Gastrocnemius medialis (tissue), 4 donors: ENCODE results near the gene EGFL6.

Source experiments
- CTCF ChIP-seq, 5 experiments: fragments of 450-650 bp in 3 of 5; fragments of 200-600 bp in 2 of 5; sonication (generic) in 2 of 5; IDR thresholded peaks in 4 of 5; conservative IDR thresholded peaks in 1 of 5; 1 replicate in 4 of 5; 2 replicates in 1 of 5; pipeline ENCODE4 v1.5.1; 2016 to 2019; ENCODE audit warnings: antibody characterized with exemption in 5 of 5, mild to moderate bottlenecking in 3 of 5, moderate library complexity in 3 of 5
- POLR2A ChIP-seq, 2 donors: fragments of 450-650 bp; IDR thresholded peaks; one replicate each; pipeline ENCODE4 v1.6.1; 2017; ENCODE audit warnings: antibody characterized with exemption in 2 of 2, mild to moderate bottlenecking in 2 of 2, moderate library complexity in 2 of 2

- TF ChIP-seq CTCF (IDR thresholded peaks at IDR 0.05 in 4 of 5, conservative IDR thresholded peaks at IDR 0.05 in 1 of 5) = no peak
- no peak for TF ChIP-seq POLR2A (IDR thresholded peaks at IDR 0.05)
These were observed 100.8 kb downstream of the EGFL6 start for GRCh38 chrX:13670197-13670596.
